ENCODE data around the gene LCAT.
"Not testable (repeated sequence)": the region's sequence is repeated elsewhere in the genome, so short reads cannot be mapped to it uniquely, and the experiment has no call there.

The LCAT gene

GRCh38 chr16:67946966-67947558 lies 3.1 kb upstream of the LCAT start:
- no peak for DNase-seq

- DNase-seq: no peak
Observed at GRCh38 chr16:67946128-67946569, 2.2 kb upstream of the LCAT start.

GRCh38 chr16:67945392-67945933 lies 1.5 kb upstream of the LCAT start:
- no peak for DNase-seq

- no peak for DNase-seq
Observed at GRCh38 chr16:67944690-67945391, 921 bp upstream of the LCAT start.

- no peak for DNase-seq
Observed at GRCh38 chr16:67943256-67943618, 683 bp downstream of the LCAT start.

- DNase-seq: no peak
Observed at GRCh38 chr16:67942510-67943255, 1.2 kb downstream of the LCAT start.

- DNase-seq: no peak
Observed at GRCh38 chr16:67942200-67942509, 1.8 kb downstream of the LCAT start.

GRCh38 chr16:67941469-67942199 lies 2.3 kb downstream of the LCAT start:
- DNase-seq: no peak

GRCh38 chr16:67940446-67941089 lies 3.4 kb downstream of the LCAT start:
- DNase-seq: no peak

- no peak for DNase-seq
Observed at GRCh38 chr16:67939507-67940445, 4.1 kb downstream of the LCAT start.

GRCh38 chr16:67937713-67938112 lies 6.2 kb downstream of the LCAT start:
- DNase-seq: not testable (repeated sequence)

- DNase-seq: no peak
Observed at GRCh38 chr16:67936880-67937605, 6.9 kb downstream of the LCAT start.

- DNase-seq: no peak
Observed at GRCh38 chr16:67936124-67936879, 7.6 kb downstream of the LCAT start, which contains the start of gene PSMB10. PSMB10 (minus strand) TSS chr16:67936850; CDS start chr16:67936749, 101 bp downstream.

GRCh38 chr16:67935402-67936123 lies 8.4 kb downstream of the LCAT start:
- DNase-seq: peak; percentile 96

GRCh38 chr16:67935101-67935401 lies 8.9 kb downstream of the LCAT start:
- DNase-seq: no peak

GRCh38 chr16:67934306-67935100 lies 9.4 kb downstream of the LCAT start:
- no peak for DNase-seq

GRCh38 chr16:67933805-67934204 lies 10.1 kb downstream of the LCAT start:
- no peak for DNase-seq

- DNase-seq: no peak
Observed at GRCh38 chr16:67932462-67932840, 11.5 kb downstream of the LCAT start.
